Central memory CD8-positive, alpha-beta T cell (primary cell): ENCODE measurements around the gene LYPLA2.
"Not testable (repeated sequence)": the region's sequence is repeated elsewhere in the genome, so short reads cannot be mapped to it uniquely, and the experiment has no call there.

Source experiments
- ATAC-seq: fragments of 150-1000 bp; cut with Tn5 transposase; replicated peaks from 2 replicates; pipeline ENCODE4 v1.10.0; 2022; ENCODE audit warnings: mild to moderate bottlenecking, moderate FRiP score, moderate number of reproducible peaks; ENCODE audit not compliant: poor library complexity, severe bottlenecking; ENCODE audit errors: extremely low read depth
- DNase-seq, 2 donors: peaks; one replicate each; pipeline ENCODE4 v3.0.0; 2021; ENCODE audit warnings: low spot score in 2 of 2
- H3K27ac Mint-ChIP-seq: one replicate; pipeline ENCODE4 v1.8.0; 2022; ENCODE audit warnings: low read depth, mild to moderate bottlenecking, moderate library complexity, mixed read lengths
- H3K27me3 Mint-ChIP-seq: one replicate; pipeline ENCODE4 v1.8.0; 2022; ENCODE audit warnings: mixed read lengths
- H3K36me3 Mint-ChIP-seq: one replicate; pipeline ENCODE4 v1.8.0; 2022; ENCODE audit warnings: mild to moderate bottlenecking, moderate library complexity, mixed read lengths; ENCODE audit not compliant: insufficient read depth
- H3K4me1 Mint-ChIP-seq: one replicate; pipeline ENCODE4 v1.8.0; 2022; ENCODE audit warnings: mixed read lengths
- H3K4me3 Mint-ChIP-seq: one replicate; pipeline ENCODE4 v1.8.0; 2022; ENCODE audit warnings: mild to moderate bottlenecking, moderate library complexity, mixed read lengths
- H3K9me3 Mint-ChIP-seq: one replicate; pipeline ENCODE4 v1.8.0; 2022; ENCODE audit warnings: mixed read lengths

LYPLA2 gene

DNA sequence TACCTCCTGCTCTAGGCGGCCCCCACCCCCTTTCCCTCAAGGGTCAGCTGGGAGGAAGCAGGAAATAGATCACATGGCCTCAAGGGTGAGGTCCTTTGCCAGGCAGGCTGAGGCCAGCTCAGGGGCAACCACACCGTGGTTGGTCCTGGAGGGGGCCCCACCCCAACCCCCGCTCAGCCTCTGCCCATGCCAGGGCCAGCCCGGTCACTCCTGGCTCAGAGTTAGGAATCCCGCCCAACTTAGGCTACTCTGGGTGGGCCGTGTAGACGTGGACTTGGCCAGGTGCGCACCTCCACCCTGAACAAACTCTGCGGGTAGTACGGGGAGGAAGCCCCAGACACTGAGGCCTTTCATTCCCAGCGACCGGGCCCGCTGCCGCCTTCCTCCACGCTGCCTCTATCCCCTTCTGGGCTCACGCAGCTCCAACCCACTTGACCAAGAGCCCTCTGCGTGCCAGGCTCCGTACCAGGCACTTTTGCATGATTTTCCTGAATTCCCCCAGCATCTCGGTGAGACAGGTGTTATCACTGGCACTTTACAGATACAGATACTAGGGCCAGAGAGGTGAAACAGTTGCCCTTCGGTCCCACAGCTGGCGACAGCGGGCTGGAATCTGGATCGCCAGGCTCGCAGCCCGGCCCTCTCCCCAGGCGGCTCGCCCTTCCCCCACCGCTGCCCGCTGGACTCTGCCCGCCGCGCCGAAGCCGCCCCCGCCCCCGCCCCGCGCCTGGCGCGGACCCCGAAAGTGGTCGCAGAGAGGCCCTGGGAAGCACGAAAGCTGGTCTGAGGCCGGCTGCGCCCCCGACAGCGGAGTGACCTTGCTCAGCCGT lies 8.8 kb downstream of the LYPLA2 start:
- Mint-ChIP-seq H3K27me3 (no peaks in the 10 kb centered on the region), H3K27ac (peak overlapping the region; percentile 67), H3K4me1 (peaks cover 19% of the 10 kb centered on the region), H3K4me3 (peak overlapping the region; percentile 84), H3K36me3 (peaks cover 8% of the 10 kb centered on the region), H3K9me3 (no peaks in the 10 kb centered on the region)
- DNase-seq (no peak), ATAC-seq (no peak)

DNA sequence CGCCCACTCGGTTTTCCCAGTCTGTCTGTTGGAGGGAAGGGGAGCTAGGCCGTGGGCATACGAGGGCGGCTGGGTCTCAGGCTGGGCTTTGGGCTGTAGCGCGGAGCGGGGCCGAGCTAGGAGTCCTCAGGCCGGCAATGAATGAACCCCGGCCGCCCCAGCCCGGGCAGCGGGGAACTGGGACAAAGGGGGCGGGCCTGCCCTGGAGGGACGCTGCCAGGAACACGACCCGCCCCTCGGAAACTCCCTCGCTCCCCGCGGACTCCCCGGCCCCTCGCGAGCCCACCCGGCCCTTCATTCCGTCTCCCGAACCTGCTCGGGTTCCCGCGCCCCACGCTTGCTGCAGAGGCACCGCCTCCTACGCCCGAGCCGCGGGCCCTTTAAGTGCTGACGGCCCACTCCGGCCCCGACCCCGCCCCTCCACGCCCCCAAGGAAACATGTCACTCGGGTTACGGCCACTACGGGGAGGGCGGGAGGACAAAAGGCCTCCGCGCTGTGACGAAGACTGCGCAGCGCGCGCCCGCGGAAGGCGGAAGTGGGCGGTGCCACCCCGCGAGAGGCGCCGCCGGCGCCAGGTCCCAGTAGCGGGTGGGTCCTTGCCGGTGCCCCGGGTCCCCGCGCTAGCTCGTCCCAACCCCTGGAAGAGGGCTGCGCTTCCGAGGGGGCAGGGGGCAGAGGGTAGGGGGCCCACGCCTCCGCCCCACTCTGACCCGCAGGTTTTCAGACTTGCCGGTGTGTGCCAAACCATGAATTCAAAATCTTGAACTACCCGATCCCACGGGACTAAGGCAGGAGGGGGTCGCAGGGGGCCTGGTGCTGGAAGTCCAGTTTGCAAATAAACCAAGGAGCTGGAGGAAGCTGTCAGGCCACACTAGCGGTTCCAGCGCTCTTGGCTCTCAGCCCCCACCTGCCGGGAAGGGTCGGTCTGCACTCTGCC lies 9.7 kb downstream of the LYPLA2 start, which contains the start of gene GALE:
TSS of gene GALE (minus strand) at position 355 of the 938 bp plus-strand sequence. CDS start 1,747 bp downstream, outside the sequence.
- DNase-seq: peak; percentile 85 to 92
- H3K9me3 Mint-ChIP-seq: no peaks in the 10 kb centered on the region

DNA sequence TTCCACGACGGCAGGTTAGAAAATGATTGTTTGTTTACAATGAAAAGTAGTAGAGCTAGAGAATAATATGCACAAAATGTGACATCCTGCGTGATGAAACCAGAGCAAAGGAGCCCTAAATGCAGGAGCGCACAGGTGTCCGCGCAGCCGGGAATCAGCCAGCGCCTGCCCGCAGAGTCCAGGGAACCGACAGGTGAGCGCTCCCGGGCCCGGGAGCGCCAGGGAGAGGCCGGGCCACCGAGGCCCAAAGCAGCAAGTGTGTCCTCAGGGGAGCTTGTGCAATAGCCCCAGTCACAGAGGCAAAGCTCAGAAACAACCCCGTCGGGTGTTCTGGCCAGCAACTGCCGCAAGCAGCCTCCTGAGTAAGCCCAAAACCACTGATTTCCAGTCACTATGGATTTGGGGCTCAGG lies 10.4 kb downstream of the LYPLA2 start:
- H3K4me3 Mint-ChIP-seq: peak overlapping the region; percentile 84
- no peak for ATAC-seq
- H3K9me3 Mint-ChIP-seq: no peaks in the 10 kb centered on the region
- no peaks in the 10 kb centered on the region for H3K27me3 Mint-ChIP-seq
- H3K36me3 Mint-ChIP-seq: peaks cover 6% of the 10 kb centered on the region
- H3K4me1 Mint-ChIP-seq: peaks cover 19% of the 10 kb centered on the region
- DNase-seq: no peak
- H3K27ac Mint-ChIP-seq: peak overlapping the region; percentile 67

More for the DNA sequence above, 9.7 kb downstream of the LYPLA2 start, which contains the start of gene GALE:
- ATAC-seq: peak; percentile 91
- H3K4me3 Mint-ChIP-seq: peak within 1 kb of the TSS; percentile 84
- H3K27ac Mint-ChIP-seq: peak within 1 kb of the TSS; percentile 67
- no peaks in the 10 kb centered on the region for H3K27me3 Mint-ChIP-seq
- H3K4me1 Mint-ChIP-seq: peaks cover 19% of the 10 kb centered on the region
- peaks cover 6% of the 10 kb centered on the region for H3K36me3 Mint-ChIP-seq

- Mint-ChIP-seq H3K27me3 (no peaks in the 10 kb centered on the region), H3K36me3 (peaks cover 6% of the 10 kb centered on the region), H3K27ac (no peak overlapping the region), H3K9me3 (no peaks in the 10 kb centered on the region), H3K4me1 (peaks cover 19% of the 10 kb centered on the region), H3K4me3 (peak overlapping the region; percentile 84)
- DNase-seq: no peak
- ATAC-seq: no peak
These were observed 10.9 kb downstream of the LYPLA2 start for GRCh38 chr1:23801876-23802275.

GRCh38 chr1:23802809-23803342 lies 11.9 kb downstream of the LYPLA2 start:
- not testable (repeated sequence) for ATAC-seq, H3K27me3 Mint-ChIP-seq, H3K4me3 Mint-ChIP-seq, H3K27ac Mint-ChIP-seq, DNase-seq, H3K9me3 Mint-ChIP-seq, H3K36me3 Mint-ChIP-seq
- peaks cover 19% of the 10 kb centered on the region for H3K4me1 Mint-ChIP-seq

GRCh38 chr1:23803674-23804073 lies 12.7 kb downstream of the LYPLA2 start:
- DNase-seq (no peak), ATAC-seq (no peak)
- Mint-ChIP-seq H3K36me3 (peaks cover 3% of the 10 kb centered on the region), H3K4me3 (no peak overlapping the region), H3K9me3 (no peaks in the 10 kb centered on the region), H3K27ac (no peak overlapping the region), H3K27me3 (no peaks in the 10 kb centered on the region), H3K4me1 (peaks cover 16% of the 10 kb centered on the region)

DNA sequence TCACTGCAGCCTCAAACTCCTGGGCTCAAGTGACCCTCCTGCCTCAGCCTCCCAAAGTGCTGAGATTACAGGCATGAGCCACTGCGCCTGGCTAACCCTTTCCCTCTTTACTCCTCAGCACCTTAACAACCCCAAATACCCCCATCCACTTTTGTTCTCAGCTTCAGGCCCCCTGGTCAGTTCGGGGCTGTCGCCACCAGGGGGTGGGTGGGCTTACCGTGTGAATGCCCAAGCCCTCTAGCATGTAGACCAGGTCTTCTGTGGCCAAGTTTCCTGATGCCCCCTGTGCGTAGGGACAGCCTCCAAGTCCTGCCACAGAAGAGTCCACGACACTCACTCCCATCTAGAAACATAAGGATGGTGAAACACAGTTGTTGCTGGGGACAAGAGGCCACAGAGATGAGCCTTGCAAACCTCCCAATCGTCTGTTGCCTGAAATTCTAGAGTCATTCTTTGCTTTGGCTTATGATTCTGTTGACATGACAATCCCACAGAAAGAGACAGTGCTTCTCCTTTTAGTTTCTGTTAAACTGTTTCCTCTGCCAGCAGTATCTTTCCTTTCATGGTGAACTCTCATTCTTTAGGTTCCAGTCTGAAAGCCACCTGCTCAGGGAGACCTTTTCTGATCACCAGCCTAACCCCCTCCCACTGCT lies 13.4 kb downstream of the LYPLA2 start:
- Mint-ChIP-seq H3K27me3 (no peaks in the 10 kb centered on the region), H3K27ac (no peak overlapping the region), H3K4me1 (peaks cover 10% of the 10 kb centered on the region), H3K36me3 (peaks cover 3% of the 10 kb centered on the region), H3K9me3 (no peaks in the 10 kb centered on the region), H3K4me3 (no peak overlapping the region)
- ATAC-seq: no peak
- no peak for DNase-seq

DNA sequence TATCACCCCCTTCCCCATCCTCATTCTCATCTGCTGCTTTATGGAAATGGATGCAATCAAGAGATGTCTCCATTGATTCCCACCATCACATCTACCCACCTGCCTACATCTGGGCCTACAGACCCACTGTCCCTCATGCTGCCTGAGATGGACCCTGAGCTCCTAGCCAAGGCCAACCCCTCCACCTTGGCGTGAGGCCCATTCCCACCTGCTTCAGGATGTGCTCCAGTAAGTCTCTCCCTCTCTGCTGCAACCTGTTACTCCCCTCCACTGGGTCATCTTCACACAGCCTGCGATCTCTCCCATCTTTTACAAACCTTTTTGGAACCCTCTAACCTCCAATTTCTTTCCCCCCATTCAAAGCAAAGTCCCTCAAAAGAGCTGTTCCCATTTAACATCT lies 14.1 kb downstream of the LYPLA2 start:
- Mint-ChIP-seq H3K4me3 (no peak overlapping the region), H3K27me3 (no peaks in the 10 kb centered on the region), H3K27ac (no peak overlapping the region), H3K9me3 (no peaks in the 10 kb centered on the region), H3K36me3 (peaks cover 3% of the 10 kb centered on the region), H3K4me1 (peaks cover 12% of the 10 kb centered on the region)
- ATAC-seq (no peak), DNase-seq (no peak)

DNA sequence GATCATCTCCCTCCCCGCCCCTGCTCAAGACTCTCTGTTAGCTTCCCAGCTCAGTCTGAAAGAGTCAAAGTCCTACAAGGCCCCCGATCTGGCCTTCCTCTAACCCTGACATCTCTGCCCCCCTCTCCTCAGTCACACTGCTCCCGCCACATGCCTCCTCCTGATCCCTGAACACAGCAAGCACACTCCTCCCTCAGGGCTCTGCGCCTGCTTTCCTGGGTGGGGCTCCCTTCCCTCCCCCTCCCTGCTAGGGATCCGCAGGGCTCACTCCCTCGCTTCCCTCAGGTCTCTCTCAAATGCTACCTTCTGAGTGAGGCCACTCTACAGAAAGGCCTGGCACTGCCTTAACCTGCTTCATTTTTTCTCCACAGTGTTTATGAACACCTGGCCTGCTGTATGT lies 15.3 kb downstream of the LYPLA2 start:
- peaks cover 10% of the 10 kb centered on the region for H3K4me1 Mint-ChIP-seq
- no peak overlapping the region for H3K27ac Mint-ChIP-seq
- DNase-seq (no peak), ATAC-seq (no peak)
- no peaks in the 10 kb centered on the region for H3K9me3 Mint-ChIP-seq
- H3K4me3 Mint-ChIP-seq: no peak overlapping the region
- no peaks in the 10 kb centered on the region for H3K27me3 Mint-ChIP-seq
- peaks cover 1% of the 10 kb centered on the region for H3K36me3 Mint-ChIP-seq

DNA sequence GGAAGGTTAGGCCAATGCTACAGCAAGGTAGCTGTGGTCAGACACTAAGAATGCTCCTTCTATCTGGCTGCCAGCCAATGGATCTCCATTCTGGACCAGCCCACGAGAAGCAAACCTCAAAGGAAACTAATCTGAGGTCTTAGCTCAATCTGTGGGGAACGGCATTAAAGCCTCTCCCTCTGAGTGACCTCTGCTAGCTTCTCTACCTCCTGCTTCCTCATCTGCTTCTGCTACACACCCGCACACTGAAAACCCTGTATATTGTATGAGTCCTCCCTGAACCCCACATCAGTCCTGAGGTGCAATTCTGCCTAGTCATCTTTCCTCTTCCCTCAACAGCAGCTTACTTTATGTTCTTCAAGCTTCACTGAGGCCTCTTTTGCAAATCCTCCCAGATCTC lies 16.5 kb downstream of the LYPLA2 start:
- ATAC-seq (no peak), DNase-seq (no peak)
- no peaks in the 10 kb centered on the region for H3K9me3 Mint-ChIP-seq
- peaks cover 6% of the 10 kb centered on the region for H3K36me3 Mint-ChIP-seq
- peaks cover 9% of the 10 kb centered on the region for H3K4me1 Mint-ChIP-seq
- no peaks in the 10 kb centered on the region for H3K27me3 Mint-ChIP-seq
- H3K27ac Mint-ChIP-seq: no peak overlapping the region
- H3K4me3 Mint-ChIP-seq: no peak overlapping the region

- Mint-ChIP-seq H3K36me3 (peaks cover 13% of the 10 kb centered on the region), H3K4me3 (no peak overlapping the region)
- DNase-seq: peak; percentile 73 to 79
These were observed 18.8 kb downstream of the LYPLA2 start for GRCh38 chr1:23809751-23810171.

More at GRCh38 chr1:23809751-23810171, 18.8 kb downstream of the LYPLA2 start:
- H3K27ac Mint-ChIP-seq: no peak overlapping the region
- H3K4me1 Mint-ChIP-seq: peaks cover 9% of the 10 kb centered on the region
- no peaks in the 10 kb centered on the region for H3K9me3 Mint-ChIP-seq
- peak; percentile 97 for ATAC-seq
- H3K27me3 Mint-ChIP-seq: no peaks in the 10 kb centered on the region
